ENCODE results near the gene RUVBL2. TPM values are rescaled to one million over a fixed set of nuclear protein-coding genes. Genes with fewer than 3 reads are reported as not detected.

The RUVBL2 gene
- total RNA-seq, 1 donor from 2014 or later = 64.2 TPM

DNA sequence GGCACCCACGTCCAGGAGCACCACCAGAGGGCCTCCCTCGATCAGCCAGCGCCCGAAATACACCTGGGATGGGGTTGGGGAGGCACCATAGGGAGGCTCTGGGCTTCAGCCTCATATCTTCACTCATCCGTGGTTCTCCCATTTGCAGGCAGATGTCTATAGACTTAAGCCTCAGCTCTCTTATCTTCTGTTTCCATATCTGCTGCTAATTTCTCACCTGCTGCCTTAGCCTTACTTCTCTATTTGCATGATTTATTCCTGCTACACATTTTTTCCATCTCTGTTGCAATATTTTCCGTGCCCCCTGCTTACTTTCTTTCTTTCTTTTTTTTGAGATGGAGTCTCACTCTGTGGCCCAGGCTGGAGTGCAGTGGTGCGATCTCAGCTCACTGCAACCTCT lies 6.4 kb upstream of the RUVBL2 start:
- H3K27me3 Mint-ChIP-seq (ENCODE audit: unreplicated experiment) = no peaks in the 10 kb centered on the region
- TF ChIP-seq, protein P1, sequence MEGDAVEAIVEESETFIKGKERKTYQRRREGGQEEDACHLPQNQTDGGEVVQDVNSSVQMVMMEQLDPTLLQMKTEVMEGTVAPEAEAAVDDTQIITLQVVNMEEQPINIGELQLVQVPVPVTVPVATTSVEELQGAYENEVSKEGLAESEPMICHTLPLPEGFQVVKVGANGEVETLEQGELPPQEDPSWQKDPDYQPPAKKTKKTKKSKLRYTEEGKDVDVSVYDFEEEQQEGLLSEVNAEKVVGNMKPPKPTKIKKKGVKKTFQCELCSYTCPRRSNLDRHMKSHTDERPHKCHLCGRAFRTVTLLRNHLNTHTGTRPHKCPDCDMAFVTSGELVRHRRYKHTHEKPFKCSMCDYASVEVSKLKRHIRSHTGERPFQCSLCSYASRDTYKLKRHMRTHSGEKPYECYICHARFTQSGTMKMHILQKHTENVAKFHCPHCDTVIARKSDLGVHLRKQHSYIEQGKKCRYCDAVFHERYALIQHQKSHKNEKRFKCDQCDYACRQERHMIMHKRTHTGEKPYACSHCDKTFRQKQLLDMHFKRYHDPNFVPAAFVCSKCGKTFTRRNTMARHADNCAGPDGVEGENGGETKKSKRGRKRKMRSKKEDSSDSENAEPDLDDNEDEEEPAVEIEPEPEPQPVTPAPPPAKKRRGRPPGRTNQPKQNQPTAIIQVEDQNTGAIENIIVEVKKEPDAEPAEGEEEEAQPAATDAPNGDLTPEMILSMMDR (IDR thresholded peaks at IDR 0.05) = no peak
- peaks cover 9% of the 10 kb centered on the region for H3K4me1 Mint-ChIP-seq (ENCODE audit: unreplicated experiment)
- no peak overlapping the region for H3K4me3 Mint-ChIP-seq (ENCODE audit: unreplicated experiment)
- no peak overlapping the region for H3K27ac Mint-ChIP-seq (ENCODE audit: unreplicated experiment)
- peaks cover 19% of the 10 kb centered on the region for H3K36me3 Mint-ChIP-seq (ENCODE audit: unreplicated experiment)
- H3K9me3 Mint-ChIP-seq (ENCODE audit: unreplicated experiment) = no peaks in the 10 kb centered on the region
- DNase-seq (ENCODE audit: extremely low spot score, unreplicated experiment) = no peak

GRCh38 chr19:48988286-48988685 lies 5.4 kb upstream of the RUVBL2 start:
- no peaks in the 10 kb centered on the region for H3K27me3 Mint-ChIP-seq (ENCODE audit: unreplicated experiment)
- H3K9me3 Mint-ChIP-seq (ENCODE audit: unreplicated experiment) = no peaks in the 10 kb centered on the region
- no peak overlapping the region for H3K27ac Mint-ChIP-seq (ENCODE audit: unreplicated experiment)
- DNase-seq (ENCODE audit: extremely low spot score, unreplicated experiment) = no peak
- peaks cover 14% of the 10 kb centered on the region for H3K36me3 Mint-ChIP-seq (ENCODE audit: unreplicated experiment)
- H3K4me3 Mint-ChIP-seq (ENCODE audit: unreplicated experiment) = no peak overlapping the region
- TF ChIP-seq, protein P1 (IDR thresholded peaks at IDR 0.05) = no peak
- H3K4me1 Mint-ChIP-seq (ENCODE audit: unreplicated experiment) = peaks cover 9% of the 10 kb centered on the region

DNA sequence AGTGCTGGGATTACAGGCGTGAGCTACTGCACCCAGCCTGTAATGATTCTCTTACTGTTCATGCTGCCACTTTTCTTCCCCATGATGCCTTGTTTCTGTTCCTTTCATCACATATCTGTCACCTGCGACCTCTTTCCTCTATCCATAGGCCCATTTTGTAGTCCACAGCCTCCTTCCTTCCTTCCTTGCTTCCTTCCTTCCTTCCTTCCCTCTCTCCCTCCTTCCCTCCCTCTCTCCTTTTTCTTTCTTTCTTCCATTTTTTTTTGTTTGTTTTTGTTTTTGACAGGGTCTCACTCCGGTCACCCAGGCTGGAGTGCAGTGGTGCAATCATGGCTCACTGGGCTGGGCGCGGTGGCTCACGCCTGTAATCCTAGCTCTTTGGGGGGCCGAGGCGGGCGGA lies 4.8 kb upstream of the RUVBL2 start:
- no peak overlapping the region for H3K27ac Mint-ChIP-seq (ENCODE audit: unreplicated experiment)
- no peak overlapping the region for H3K4me3 Mint-ChIP-seq (ENCODE audit: unreplicated experiment)

GRCh38 chr19:48989701-48990291 lies 3.9 kb upstream of the RUVBL2 start:
- Mint-ChIP-seq H3K9me3 (ENCODE audit: unreplicated experiment) (no peaks in the 10 kb centered on the region), H3K4me3 (ENCODE audit: unreplicated experiment) (no peak overlapping the region), H3K36me3 (ENCODE audit: unreplicated experiment) (peaks cover 10% of the 10 kb centered on the region), H3K4me1 (ENCODE audit: unreplicated experiment) (peaks cover 19% of the 10 kb centered on the region), H3K27ac (ENCODE audit: unreplicated experiment) (no peak overlapping the region), H3K27me3 (ENCODE audit: unreplicated experiment) (no peaks in the 10 kb centered on the region)
- TF ChIP-seq, protein P1 (IDR thresholded peaks at IDR 0.05) = no peak
- no peak for DNase-seq (ENCODE audit: extremely low spot score, unreplicated experiment)

More for the DNA sequence above, 4.8 kb upstream of the RUVBL2 start:
- Mint-ChIP-seq H3K4me1 (ENCODE audit: unreplicated experiment) (peaks cover 11% of the 10 kb centered on the region), H3K36me3 (ENCODE audit: unreplicated experiment) (peaks cover 10% of the 10 kb centered on the region), H3K9me3 (ENCODE audit: unreplicated experiment) (no peaks in the 10 kb centered on the region), H3K27me3 (ENCODE audit: unreplicated experiment) (no peaks in the 10 kb centered on the region)
- TF ChIP-seq, protein P1 (IDR thresholded peaks at IDR 0.05) = no peak
- DNase-seq (ENCODE audit: extremely low spot score, unreplicated experiment) = no peak

DNA sequence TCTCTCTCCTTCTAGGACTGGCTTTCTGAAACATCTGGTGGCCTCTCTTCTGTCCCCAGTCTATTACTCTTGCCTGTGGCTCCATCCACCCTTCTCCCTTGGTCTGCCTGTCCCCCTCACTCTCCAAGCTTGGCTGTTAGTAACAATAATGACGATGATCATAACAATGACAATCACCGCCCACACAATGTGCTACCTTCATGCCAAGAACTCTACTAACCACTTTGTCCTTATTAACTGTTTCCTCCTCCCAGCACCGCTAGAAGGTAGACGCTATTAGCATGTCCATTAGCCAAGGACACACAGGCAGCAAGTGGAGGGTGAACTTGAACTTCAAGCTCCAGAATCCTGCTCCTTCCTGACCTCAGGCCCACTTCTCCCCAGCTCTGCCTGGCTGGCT lies 3.3 kb upstream of the RUVBL2 start:
- Mint-ChIP-seq H3K36me3 (ENCODE audit: unreplicated experiment) (peaks cover 10% of the 10 kb centered on the region), H3K9me3 (ENCODE audit: unreplicated experiment) (no peaks in the 10 kb centered on the region), H3K27ac (ENCODE audit: unreplicated experiment) (no peak overlapping the region), H3K27me3 (ENCODE audit: unreplicated experiment) (no peaks in the 10 kb centered on the region), H3K4me1 (ENCODE audit: unreplicated experiment) (peaks cover 25% of the 10 kb centered on the region), H3K4me3 (ENCODE audit: unreplicated experiment) (no peak overlapping the region)
- TF ChIP-seq, protein P1 (IDR thresholded peaks at IDR 0.05) = no peak
- DNase-seq (ENCODE audit: extremely low spot score, unreplicated experiment) = no peak
